Vagina (tissue), 2 donors: ENCODE results near the gene TPST1. TPM values are rescaled to one million over a fixed set of nuclear protein-coding genes. Genes with fewer than 3 reads are reported as not detected.
A peak's percentile ranks its signal among the peaks of the same experiment; 100 is the strongest.

ENCODE experiments used
- DNase-seq, 2 donors: peaks; one replicate each; pipeline ENCODE4 v3.0.0-alpha.2; 2017; ENCODE audit errors: extremely low spot score in 2 of 2
- H3K27ac ChIP-seq: fragments of 200-600 bp; sonication (generic); one replicate; pipeline ENCODE4 v1.5.1; 2019
- H3K27me3 ChIP-seq: fragments of 200-600 bp; sonication (generic); one replicate; pipeline ENCODE4 v1.5.1; 2019
- H3K36me3 ChIP-seq, 2 donors: fragments of 200-600 bp; sonication (generic); one replicate each; pipeline ENCODE4 v1.5.1; 2017 to 2019
- H3K4me1 ChIP-seq: fragments of 200-600 bp; sonication (generic); one replicate; pipeline ENCODE4 v1.5.1; 2019
- H3K4me3 ChIP-seq, 2 donors: fragments of 200-600 bp; sonication (generic); 1 replicate in 1 of 2; 2 replicates in 1 of 2; pipeline ENCODE4 v1.5.1; 2016 to 2019
- H3K9me3 ChIP-seq: fragments of 200-600 bp; sonication (generic); one replicate; pipeline ENCODE4 v1.5.1; 2019
- POLR2A ChIP-seq, 2 donors: fragments of 450-650 bp; IDR thresholded peaks; one replicate each; pipeline ENCODE4 v1.6.1; 2017; ENCODE audit warnings: antibody characterized with exemption in 2 of 2, mild to moderate bottlenecking in 2 of 2, moderate library complexity in 2 of 2
- POLR2AphosphoS5 ChIP-seq, 2 donors: sonication (generic); formaldehyde crosslinking; IDR thresholded peaks; one replicate each; pipeline ENCODE4 v1.9.0; 2017; ENCODE audit warnings: antibody characterized with exemption in 2 of 2, mild to moderate bottlenecking in 2 of 2, low read depth in 1 of 2; ENCODE audit not compliant: insufficient read depth in 1 of 2
- intact Hi-C: fragments of 100-400 bp; cut with DNase I; formaldehyde crosslinking; loops from one replicate; pipeline ENCODE4 v1.15.1; 2023
- total RNA-seq: library from RNA; depleted of rRNA; stranded (reverse); fragments of >200 nt; gene quantifications from one replicate; pipeline ENCODE4 v1.2.3, GENCODE V29; 2016
- TF ChIP-seq, protein P1 (sequence below), 3 experiments: fragments of 450-650 bp in 2 of 3; fragments of 200-600 bp in 1 of 3; sonication (generic) in 1 of 3; IDR thresholded peaks; one replicate each; pipeline ENCODE4 v1.5.1; 2017 to 2019; ENCODE audit warnings: antibody characterized with exemption in 3 of 3, mild to moderate bottlenecking in 2 of 3, moderate library complexity in 2 of 3

The TPST1 gene
- total RNA-seq, 1 donor from 2014 or later, result 52.3 TPM

DNA sequence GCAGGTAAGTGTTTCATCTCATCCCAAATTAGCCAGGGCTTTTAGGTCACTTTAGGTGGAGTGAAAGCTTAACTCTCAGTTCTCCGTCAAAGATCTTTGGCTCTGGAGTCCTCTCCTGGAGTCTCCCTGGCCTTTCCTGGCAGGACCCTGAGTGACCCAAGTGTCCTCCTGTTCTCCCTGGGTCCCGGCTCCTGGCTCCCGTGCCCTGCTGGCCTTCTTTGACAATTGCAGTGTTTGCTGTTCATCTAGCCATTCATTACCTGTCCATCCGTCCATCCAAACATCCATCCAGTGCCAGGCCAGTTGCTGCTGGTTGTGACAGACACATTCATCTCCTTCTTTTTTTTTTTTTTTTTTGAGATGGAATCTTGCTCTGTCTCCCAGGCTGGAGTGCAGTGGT is 6.2 kb upstream of the TPST1 start:
- Histone ChIP-seq H3K9me3 (no peaks in the 10 kb centered on the region), H3K27ac (no peak overlapping the region), H3K36me3 (no peaks in the 10 kb centered on the region), H3K4me3 (no peak overlapping the region), H3K27me3 (no peaks in the 10 kb centered on the region), H3K4me1 (no peaks in the 10 kb centered on the region)
- TF ChIP-seq POLR2A (IDR thresholded peaks at IDR 0.05) (no peak), POLR2AphosphoS5 (IDR thresholded peaks at IDR 0.05; ENCODE audit: insufficient read depth in 1 of 2, low read depth in 1 of 2) (no peak)
- TF ChIP-seq, protein P1, sequence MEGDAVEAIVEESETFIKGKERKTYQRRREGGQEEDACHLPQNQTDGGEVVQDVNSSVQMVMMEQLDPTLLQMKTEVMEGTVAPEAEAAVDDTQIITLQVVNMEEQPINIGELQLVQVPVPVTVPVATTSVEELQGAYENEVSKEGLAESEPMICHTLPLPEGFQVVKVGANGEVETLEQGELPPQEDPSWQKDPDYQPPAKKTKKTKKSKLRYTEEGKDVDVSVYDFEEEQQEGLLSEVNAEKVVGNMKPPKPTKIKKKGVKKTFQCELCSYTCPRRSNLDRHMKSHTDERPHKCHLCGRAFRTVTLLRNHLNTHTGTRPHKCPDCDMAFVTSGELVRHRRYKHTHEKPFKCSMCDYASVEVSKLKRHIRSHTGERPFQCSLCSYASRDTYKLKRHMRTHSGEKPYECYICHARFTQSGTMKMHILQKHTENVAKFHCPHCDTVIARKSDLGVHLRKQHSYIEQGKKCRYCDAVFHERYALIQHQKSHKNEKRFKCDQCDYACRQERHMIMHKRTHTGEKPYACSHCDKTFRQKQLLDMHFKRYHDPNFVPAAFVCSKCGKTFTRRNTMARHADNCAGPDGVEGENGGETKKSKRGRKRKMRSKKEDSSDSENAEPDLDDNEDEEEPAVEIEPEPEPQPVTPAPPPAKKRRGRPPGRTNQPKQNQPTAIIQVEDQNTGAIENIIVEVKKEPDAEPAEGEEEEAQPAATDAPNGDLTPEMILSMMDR (IDR thresholded peaks at IDR 0.05), result no peak
- intact Hi-C loops, result no loop called here
- DNase-seq, result no peak

GRCh38 chr7:66202441-66202840 is 2.7 kb upstream of the TPST1 start:
- H3K27me3 ChIP-seq, result no peaks in the 10 kb centered on the region
- no peak for TF ChIP-seq POLR2AphosphoS5 (IDR thresholded peaks at IDR 0.05; ENCODE audit: insufficient read depth in 1 of 2, low read depth in 1 of 2)
- no peak for TF ChIP-seq POLR2A (IDR thresholded peaks at IDR 0.05)
- TF ChIP-seq, protein P1 (IDR thresholded peaks at IDR 0.05), result no peak
- H3K27ac ChIP-seq, result no peak overlapping the region
- intact Hi-C loops, result no loop called here
- peaks cover 9% of the 10 kb centered on the region for H3K4me1 ChIP-seq
- DNase-seq, result no peak
- H3K9me3 ChIP-seq, result no peaks in the 10 kb centered on the region
- H3K4me3 ChIP-seq, result no peak overlapping the region
- H3K36me3 ChIP-seq, result no peaks in the 10 kb centered on the region

DNA sequence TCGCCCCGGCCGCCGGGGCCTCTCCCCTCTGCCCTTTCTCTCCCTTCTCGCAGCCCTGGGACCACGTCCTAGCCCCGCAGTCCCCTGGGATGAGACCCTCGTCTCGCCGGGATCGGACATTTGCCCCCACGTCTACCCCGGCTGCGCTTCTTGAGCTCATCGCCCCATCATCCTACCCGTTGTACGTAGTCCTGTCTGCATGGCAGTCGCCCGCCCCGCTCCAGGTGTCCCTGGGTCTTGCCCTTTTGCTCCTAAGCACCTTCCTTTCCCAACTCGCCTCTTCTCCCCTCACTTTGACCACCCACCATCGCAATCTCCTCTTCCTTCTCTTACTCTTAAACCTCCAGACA is 582 bp downstream of the TPST1 start:
- peak in 1 of 2 donors; percentile 85 for DNase-seq
- intact Hi-C loops, result no loop called here
- Histone ChIP-seq H3K36me3 (peaks cover 0 to 6% of the 10 kb centered on the region in 2 donors), H3K27ac (peak overlapping the region; percentile 91), H3K27me3 (no peaks in the 10 kb centered on the region), H3K4me3 (peak overlapping the region; percentile 99 to 100), H3K4me1 (peaks cover 16% of the 10 kb centered on the region), H3K9me3 (no peaks in the 10 kb centered on the region)
- TF ChIP-seq POLR2A (IDR thresholded peaks at IDR 0.05) (no peak), POLR2AphosphoS5 (IDR thresholded peaks at IDR 0.05; ENCODE audit: insufficient read depth in 1 of 2, low read depth in 1 of 2) (no peak)
- TF ChIP-seq, protein P1 (IDR thresholded peaks at IDR 0.05), result no peak

- peaks cover 16% of the 10 kb centered on the region for H3K4me1 ChIP-seq
- intact Hi-C loops, result no loop called here
- H3K9me3 ChIP-seq, result no peaks in the 10 kb centered on the region
- H3K27me3 ChIP-seq, result no peaks in the 10 kb centered on the region
- TF ChIP-seq, protein P1 (IDR thresholded peaks at IDR 0.05), result no peak
- TF ChIP-seq POLR2AphosphoS5 (IDR thresholded peaks at IDR 0.05; ENCODE audit: insufficient read depth in 1 of 2, low read depth in 1 of 2) (no peak), POLR2A (IDR thresholded peaks at IDR 0.05) (no peak)
- H3K36me3 ChIP-seq, result peaks cover 0 to 6% of the 10 kb centered on the region in 2 donors
- peak in 1 of 2 donors; percentile 81 for DNase-seq
- H3K27ac ChIP-seq, result peak overlapping the region; percentile 91
- peak overlapping the region; percentile 99 to 100 for H3K4me3 ChIP-seq
Measured at GRCh38 chr7:66206119-66206933, 1.2 kb downstream of the TPST1 start.

DNA sequence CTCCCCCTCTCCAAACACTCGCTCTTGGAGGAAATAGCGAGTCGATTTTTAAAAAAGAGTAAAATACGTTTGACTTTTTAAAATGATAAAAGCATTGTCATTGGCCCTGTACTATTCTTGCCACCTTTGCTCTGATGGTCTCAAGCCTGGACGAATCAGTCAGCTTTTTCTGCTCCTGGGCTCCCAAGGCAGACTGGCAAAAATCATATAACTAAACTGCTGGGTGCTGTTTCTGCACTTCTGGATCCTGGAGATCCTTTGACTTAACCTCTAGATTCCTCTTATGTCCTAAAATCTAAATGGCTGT is 1.8 kb downstream of the TPST1 start:
- intact Hi-C loops, result no loop called here
- Histone ChIP-seq H3K27ac (peak overlapping the region; percentile 91), H3K36me3 (peaks cover 0 to 6% of the 10 kb centered on the region in 2 donors), H3K9me3 (no peaks in the 10 kb centered on the region), H3K4me3 (peak overlapping the region; percentile 99 to 100), H3K27me3 (no peaks in the 10 kb centered on the region), H3K4me1 (peaks cover 16% of the 10 kb centered on the region)
- peak in 1 of 2 donors; percentile 65 for DNase-seq
- TF ChIP-seq POLR2AphosphoS5 (IDR thresholded peaks at IDR 0.05; ENCODE audit: insufficient read depth in 1 of 2, low read depth in 1 of 2) (no peak), POLR2A (IDR thresholded peaks at IDR 0.05) (no peak)
- TF ChIP-seq, protein P1 (IDR thresholded peaks at IDR 0.05), result no peak
